Caco-2 (cell line): ENCODE results near the gene KLC3. TPM values are rescaled to one million over a fixed set of nuclear protein-coding genes. Genes with fewer than 3 reads are reported as not detected.

Source experiments
- BruUV-seq: library from RNA; stranded (reverse); fragments of 400-500 nt; replicated peaks from 2 replicates; lab custom pipeline; 2021; lab: Mats Ljungman, UMichigan
- CTCF ChIA-PET: fragments of 300-600 bp; sonication (Branson Sonifier 250); formaldehyde crosslinking; loops from one replicate; lab custom pipeline; 2022; ENCODE audit warnings: antibody characterized with exemption; lab: Charles Lee
- POLR2A ChIA-PET: fragments of 300-600 bp; sonication (Branson Sonifier 250); formaldehyde crosslinking; loops from one replicate; lab custom pipeline; 2022; ENCODE audit warnings: antibody characterized with exemption; lab: Charles Lee
- DNase-seq, 2 experiments: peaks; one replicate each; pipeline versions ENCODE4 v3.0.0 to v3.0.0-alpha.2; 2020 to 2022
- H3K27me3 ChIP-seq: replicated peaks from 2 replicates; pipeline ENCODE4 v1.6.0; 2011; ENCODE audit warnings: low read length; ENCODE audit not compliant: control insufficient read depth, insufficient read depth
- H3K36me3 ChIP-seq: 2 replicates; pipeline ENCODE4 v1.5.1; 2011; ENCODE audit warnings: low read length; ENCODE audit not compliant: control insufficient read depth, insufficient read depth
- H3K4me1 ChIP-seq: fragments of 250-450 bp; sonication (Bioruptor Pico); 2 replicates; pipeline ENCODE4 v1.5.1; 2020; ENCODE audit warnings: mild to moderate bottlenecking
- H3K4me3 ChIP-seq: 2 replicates; pipeline ENCODE4 v1.5.1; 2011; ENCODE audit warnings: low read depth, mild to moderate bottlenecking, control low read depth, low read length
- H3K9me3 ChIP-seq: fragments of 250-450 bp; sonication (Bioruptor Pico); 2 replicates; pipeline ENCODE4 v1.5.1; 2020; ENCODE audit warnings: mild to moderate bottlenecking, moderate library complexity
- H3K27ac Mint-ChIP-seq: one replicate; pipeline ENCODE4 v1.8.0; 2022; ENCODE audit warnings: mixed read lengths; ENCODE audit not compliant: unreplicated experiment
- H3K27me3 Mint-ChIP-seq: one replicate; pipeline ENCODE4 v1.8.0; 2022; ENCODE audit warnings: mixed read lengths; ENCODE audit not compliant: insufficient read depth, unreplicated experiment
- H3K36me3 Mint-ChIP-seq: one replicate; pipeline ENCODE4 v1.8.0; 2022; ENCODE audit warnings: mild to moderate bottlenecking, mixed read lengths; ENCODE audit not compliant: insufficient read depth, unreplicated experiment
- H3K4me1 Mint-ChIP-seq: one replicate; pipeline ENCODE4 v1.8.0; 2022; ENCODE audit warnings: low read depth, mixed read lengths; ENCODE audit not compliant: unreplicated experiment
- H3K4me3 Mint-ChIP-seq: one replicate; pipeline ENCODE4 v1.8.0; 2022; ENCODE audit warnings: mild to moderate bottlenecking, moderate library complexity, mixed read lengths; ENCODE audit not compliant: unreplicated experiment
- H3K9me3 Mint-ChIP-seq: one replicate; pipeline ENCODE4 v1.8.0; 2022; ENCODE audit warnings: mixed read lengths; ENCODE audit not compliant: unreplicated experiment
- intact Hi-C: fragments of 100-400 bp; cut with micrococcal nuclease; formaldehyde crosslinking; loops from one replicate; pipeline ENCODE4 v1.10.0; 2022; ENCODE audit not compliant: unreplicated experiment
- total RNA-seq: library from RNA; stranded (reverse); gene quantifications from 2 replicates; pipeline ENCODE4 v1.2.3, GENCODE V29; 2022
- TF ChIP-seq, protein P1 (sequence below), 2 experiments: fragments of 200-600 bp in 1 of 2; IDR thresholded peaks; 1 replicate in 1 of 2; 2 replicates in 1 of 2; pipeline versions ENCODE4 v1.5.1 to v1.8.0; 2011 to 2022; ENCODE audit warnings: antibody characterized with exemption in 1 of 2, control low read depth in 1 of 2, inconsistent platforms in 1 of 2, low read depth in 1 of 2, low read length in 1 of 2, mild to moderate bottlenecking in 1 of 2, moderate library complexity in 1 of 2; ENCODE audit not compliant: insufficient read depth in 1 of 2, severe bottlenecking in 1 of 2, unreplicated experiment in 1 of 2

Gene KLC3
- total RNA-seq, 1 experiment from 2014 or later, result 10.2 TPM

DNA sequence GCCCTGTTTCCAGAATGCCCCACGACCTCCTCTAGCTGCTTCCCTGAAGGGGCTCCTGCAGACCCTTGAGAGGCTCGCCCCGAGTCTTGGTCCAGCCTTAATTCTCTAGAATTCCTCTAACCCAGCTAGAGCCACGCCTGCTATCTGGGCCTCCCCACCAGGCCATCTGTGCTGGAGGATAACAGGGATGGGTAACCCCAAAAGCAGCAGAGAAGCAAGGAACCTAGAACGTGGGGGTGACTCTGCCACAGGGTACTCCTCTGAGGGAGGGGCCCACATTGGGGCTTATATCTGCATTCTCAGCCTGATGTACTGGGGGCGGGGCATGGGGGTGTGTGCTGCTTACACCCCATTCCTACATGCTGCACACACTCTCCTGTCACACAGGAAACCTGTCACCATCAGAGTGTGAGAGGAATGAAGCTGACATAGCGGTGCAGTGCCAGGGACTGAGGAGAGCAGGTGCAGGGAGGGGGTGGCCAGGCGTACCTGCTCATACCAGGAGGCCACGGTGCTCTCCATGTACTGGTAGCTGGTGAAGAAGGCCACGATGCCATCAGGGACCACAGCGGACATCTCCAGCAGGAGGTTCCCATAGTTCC is 13.8 kb downstream of the KLC3 start:
- TF ChIP-seq, protein P1, sequence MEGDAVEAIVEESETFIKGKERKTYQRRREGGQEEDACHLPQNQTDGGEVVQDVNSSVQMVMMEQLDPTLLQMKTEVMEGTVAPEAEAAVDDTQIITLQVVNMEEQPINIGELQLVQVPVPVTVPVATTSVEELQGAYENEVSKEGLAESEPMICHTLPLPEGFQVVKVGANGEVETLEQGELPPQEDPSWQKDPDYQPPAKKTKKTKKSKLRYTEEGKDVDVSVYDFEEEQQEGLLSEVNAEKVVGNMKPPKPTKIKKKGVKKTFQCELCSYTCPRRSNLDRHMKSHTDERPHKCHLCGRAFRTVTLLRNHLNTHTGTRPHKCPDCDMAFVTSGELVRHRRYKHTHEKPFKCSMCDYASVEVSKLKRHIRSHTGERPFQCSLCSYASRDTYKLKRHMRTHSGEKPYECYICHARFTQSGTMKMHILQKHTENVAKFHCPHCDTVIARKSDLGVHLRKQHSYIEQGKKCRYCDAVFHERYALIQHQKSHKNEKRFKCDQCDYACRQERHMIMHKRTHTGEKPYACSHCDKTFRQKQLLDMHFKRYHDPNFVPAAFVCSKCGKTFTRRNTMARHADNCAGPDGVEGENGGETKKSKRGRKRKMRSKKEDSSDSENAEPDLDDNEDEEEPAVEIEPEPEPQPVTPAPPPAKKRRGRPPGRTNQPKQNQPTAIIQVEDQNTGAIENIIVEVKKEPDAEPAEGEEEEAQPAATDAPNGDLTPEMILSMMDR (IDR thresholded peaks at IDR 0.05; ENCODE audit: insufficient read depth in 1 of 2, low read depth in 1 of 2, low read length in 1 of 2, severe bottlenecking in 1 of 2, unreplicated experiment in 1 of 2), result no peak
- Mint-ChIP-seq H3K9me3 (no peaks in the 10 kb centered on the region), H3K4me3 (no peak overlapping the region), H3K4me1 (peaks cover under 1% of the 10 kb centered on the region), H3K36me3 (peaks cover 79% of the 10 kb centered on the region), H3K27ac (no peak overlapping the region), H3K27me3 (no peaks in the 10 kb centered on the region)
- Histone ChIP-seq H3K36me3 (peaks cover 1% of the 10 kb centered on the region), H3K27me3 (no peaks in the 10 kb centered on the region), H3K4me1 (no peaks in the 10 kb centered on the region), H3K9me3 (no peaks in the 10 kb centered on the region), H3K4me3 (no peak overlapping the region)
- intact Hi-C loops, result no loop called here
- no peak for DNase-seq
- ChIA-PET POLR2A (no interaction called here), CTCF (interaction anchor here (0.5 kb wide), 1 partner anchor 138 kb away, joined by 4 read pairs; no protein-coding TSS in a partner anchor)
- no TSS peak for BruUV-seq

DNA sequence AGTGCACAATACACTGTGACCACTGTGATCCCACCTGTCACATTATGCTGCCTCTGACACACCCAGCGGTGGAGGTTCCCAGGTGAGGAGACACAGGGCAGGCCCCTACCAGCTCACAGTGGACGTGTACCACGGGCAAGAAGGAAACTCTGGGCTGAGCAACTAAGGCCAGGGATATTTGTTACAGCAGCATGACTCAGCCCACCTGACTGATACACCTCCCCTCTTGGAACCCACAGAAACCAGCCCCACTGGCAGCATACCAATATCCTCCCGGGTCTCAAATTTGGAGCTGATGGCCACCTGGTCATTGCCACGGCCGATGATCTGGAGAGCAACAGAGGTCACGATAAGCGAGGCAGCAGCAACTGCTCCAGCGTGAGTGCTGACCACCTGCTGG is 14.9 kb downstream of the KLC3 start:
- H3K36me3 ChIP-seq, result peaks cover 1% of the 10 kb centered on the region
- intact Hi-C loops, result no loop called here
- H3K4me3 ChIP-seq, result no peak overlapping the region
- BruUV-seq, result no TSS peak
- DNase-seq, result no peak
- Mint-ChIP-seq H3K9me3 (no peaks in the 10 kb centered on the region), H3K27ac (no peak overlapping the region), H3K4me3 (no peak overlapping the region), H3K27me3 (no peaks in the 10 kb centered on the region), H3K4me1 (no peaks in the 10 kb centered on the region), H3K36me3 (peaks cover 78% of the 10 kb centered on the region)
- TF ChIP-seq, protein P1 (IDR thresholded peaks at IDR 0.05; ENCODE audit: insufficient read depth in 1 of 2, low read depth in 1 of 2, low read length in 1 of 2, severe bottlenecking in 1 of 2, unreplicated experiment in 1 of 2), result no peak
- no peaks in the 10 kb centered on the region for H3K27me3 ChIP-seq
- ChIA-PET POLR2A (interaction anchor here (0.6 kb wide), 1 partner anchor 35 kb away, joined by 3 read pairs; no protein-coding TSS in a partner anchor), CTCF (no interaction called here)
- no peaks in the 10 kb centered on the region for H3K4me1 ChIP-seq
- H3K9me3 ChIP-seq, result no peaks in the 10 kb centered on the region

- Mint-ChIP-seq H3K27me3 (no peaks in the 10 kb centered on the region), H3K4me1 (no peaks in the 10 kb centered on the region), H3K36me3 (peaks cover 75% of the 10 kb centered on the region), H3K27ac (no peak overlapping the region), H3K4me3 (no peak overlapping the region), H3K9me3 (no peaks in the 10 kb centered on the region)
- intact Hi-C loops, result no loop called here
- no TSS peak for BruUV-seq
- ChIA-PET CTCF (no interaction called here), POLR2A (interaction anchor here (0.6 kb wide), 1 partner anchor 34 kb away, joined by 3 read pairs; no protein-coding TSS in a partner anchor)
- TF ChIP-seq, protein P1 (IDR thresholded peaks at IDR 0.05; ENCODE audit: insufficient read depth in 1 of 2, low read depth in 1 of 2, low read length in 1 of 2, severe bottlenecking in 1 of 2, unreplicated experiment in 1 of 2), result no peak
- Histone ChIP-seq H3K9me3 (no peaks in the 10 kb centered on the region), H3K4me1 (no peaks in the 10 kb centered on the region), H3K27me3 (no peaks in the 10 kb centered on the region), H3K36me3 (peaks cover 1% of the 10 kb centered on the region), H3K4me3 (no peak overlapping the region)
- DNase-seq, result no peak
Measured at GRCh38 chr19:45355910-45356309, 15.4 kb downstream of the KLC3 start.
